GM23248 (cell line): ENCODE results near the gene CMTR1. TPM values are rescaled to one million over a fixed set of nuclear protein-coding genes. Genes with fewer than 3 reads are reported as not detected.

Source experiments
- DNase-seq: peaks from one replicate; pipeline ENCODE4 v3.0.0-alpha.2; 2015
- H2AFZ ChIP-seq: fragments of 200-600 bp; sonication (generic); 2 replicates; pipeline ENCODE4 v1.6.1; 2016; ENCODE audit warnings: antibody characterized with exemption
- H3F3A ChIP-seq: fragments of 200-600 bp; sonication (generic); 2 replicates; pipeline ENCODE4 v1.6.1; 2016; ENCODE audit warnings: mild to moderate bottlenecking, antibody characterized with exemption, mixed run types; ENCODE audit not compliant: insufficient read depth
- H3K27ac ChIP-seq: fragments of 200-600 bp; sonication (generic); 2 replicates; pipeline ENCODE4 v1.5.1; 2016; ENCODE audit warnings: mild to moderate bottlenecking
- H3K27me3 ChIP-seq: fragments of 200-600 bp; sonication (generic); replicated peaks from 2 replicates; pipeline ENCODE4 v1.6.1; 2016; ENCODE audit warnings: mild to moderate bottlenecking; ENCODE audit not compliant: insufficient read depth
- H3K36me3 ChIP-seq: fragments of 200-600 bp; sonication (generic); 2 replicates; pipeline ENCODE4 v1.6.1; 2016; ENCODE audit warnings: low read depth, mild to moderate bottlenecking
- H3K4me1 ChIP-seq: fragments of 200-600 bp; sonication (generic); 2 replicates; pipeline ENCODE4 v1.6.1; 2016; ENCODE audit warnings: mild to moderate bottlenecking; ENCODE audit not compliant: insufficient read depth
- H3K4me2 ChIP-seq: fragments of 200-600 bp; sonication (generic); one replicate; pipeline ENCODE4 v1.6.1; 2016; ENCODE audit warnings: mild to moderate bottlenecking; ENCODE audit not compliant: unreplicated experiment
- H3K4me3 ChIP-seq: fragments of 200-600 bp; sonication (generic); 2 replicates; pipeline ENCODE4 v1.5.1; 2016; ENCODE audit warnings: mild to moderate bottlenecking
- H3K79me2 ChIP-seq: fragments of 200-600 bp; sonication (generic); 2 replicates; pipeline ENCODE4 v1.6.1; 2016; ENCODE audit warnings: mild to moderate bottlenecking; ENCODE audit not compliant: insufficient read depth
- H3K9ac ChIP-seq: fragments of 200-600 bp; sonication (generic); 2 replicates; pipeline ENCODE4 v1.6.1; 2016; ENCODE audit warnings: mild to moderate bottlenecking
- H3K9me2 ChIP-seq: fragments of 200-600 bp; sonication (generic); 2 replicates; pipeline ENCODE4 v1.6.1; 2016; ENCODE audit warnings: mixed run types, mild to moderate bottlenecking, moderate library complexity; ENCODE audit not compliant: insufficient read depth
- H3K9me3 ChIP-seq: fragments of 200-600 bp; sonication (generic); one replicate; pipeline ENCODE4 v1.6.1; 2017; ENCODE audit warnings: low read depth
- H4K20me1 ChIP-seq: fragments of 200-600 bp; sonication (generic); 2 replicates; pipeline ENCODE4 v1.6.0; 2016; ENCODE audit not compliant: insufficient read depth
- EZH2 ChIP-seq: fragments of 200-600 bp; sonication (generic); IDR thresholded peaks from 2 replicates; pipeline ENCODE4 v1.6.1; 2018; ENCODE audit warnings: antibody characterized with exemption, mild to moderate bottlenecking; ENCODE audit not compliant: insufficient read depth, poor library complexity, severe bottlenecking
- EZH2phosphoT487 ChIP-seq: fragments of 200-600 bp; sonication (generic); IDR thresholded peaks from 2 replicates; pipeline ENCODE4 v1.6.1; 2018; ENCODE audit warnings: antibody characterized with exemption, moderate library complexity, mild to moderate bottlenecking, low read depth; ENCODE audit not compliant: insufficient read depth
- WGBS, 2 experiments: methylation state at CpG; one replicate each; pipeline ENCODE4 v1.1.6; 2015 to 2017; ENCODE audit warnings: low lambda C conversion rate in 2 of 2, low coverage in 1 of 2; ENCODE audit errors: missing lambda C conversion rate in 2 of 2; 5-methylcytosine and 5-hydroxymethylcytosine counted together
- in situ Hi-C: fragments of 300-500 bp; cut with MboI; formaldehyde crosslinking; loops from 2 replicates; pipeline ENCODE4 v1.15.0; 2020
- polyA plus RNA-seq: library from polyadenylated mRNA; unstranded; fragments of >200 nt; fragmentation: Nextera tagmentation; extraction: Ambion mirVana; gene quantifications from 2 replicates; pipeline ENCODE4 v1.2.1, GENCODE V29; 2016
- total RNA-seq: library from RNA; depleted of rRNA; stranded (reverse); fragments of >200 nt; shearing (Covaris generic); gene quantifications from 2 replicates; pipeline ENCODE4 v1.2.3, GENCODE V29; 2014

CMTR1 gene
- total and polyA plus RNA-seq, 2 experiments from 2014 or later = 16.1 to 46.3 TPM

- no peak overlapping the region for H2AFZ ChIP-seq
- no peak overlapping the region for H3K4me3 ChIP-seq
- DNase-seq = no peak
- no peak for TF ChIP-seq EZH2phosphoT487
- no peak for TF ChIP-seq EZH2
- H3K9me2 ChIP-seq = no peaks in the 10 kb centered on the region
- no peaks in the 10 kb centered on the region for H3K4me1 ChIP-seq
- WGBS, 2 experiments = 88 to 91% methylated on average over 5 of the region's 5 CpGs
- no peaks in the 10 kb centered on the region for H3K79me2 ChIP-seq
- H3K27ac ChIP-seq = no peak overlapping the region
- 0 out of 2 replicates have a peak, but pooled peaks cover 2% of the 10 kb centered on the region for H3F3A ChIP-seq
- peaks cover 3% of the 10 kb centered on the region; the same call in 1 of the 2 replicates for H3K27me3 ChIP-seq
- no peaks in the 10 kb centered on the region for H4K20me1 ChIP-seq
- no peaks in the 10 kb centered on the region for H3K9me3 ChIP-seq
- in situ Hi-C loops = no loop called here
- no peak overlapping the region for H3K4me2 ChIP-seq
- H3K36me3 ChIP-seq = no peaks in the 10 kb centered on the region
- H3K9ac ChIP-seq = no peak overlapping the region
Observed at GRCh38 chr6:37519461-37519860, 86.4 kb downstream of the CMTR1 start.

GRCh38 chr6:37520926-37521325 is 87.9 kb downstream of the CMTR1 start:
- Histone ChIP-seq H3K4me1 (no peaks in the 10 kb centered on the region), H3K9me3 (no peaks in the 10 kb centered on the region), H3K9ac (no peak overlapping the region), H3K79me2 (no peaks in the 10 kb centered on the region), H3K4me2 (no peak overlapping the region), H2AFZ (no peak overlapping the region), H3K4me3 (no peak overlapping the region), H3K27ac (no peak overlapping the region), H3K9me2 (no peaks in the 10 kb centered on the region), H3K27me3 (peaks cover 3% of the 10 kb centered on the region; the same call in 1 of the 2 replicates), H3K36me3 (no peaks in the 10 kb centered on the region), H3F3A (0 out of 2 replicates have a peak, but pooled peaks cover 3% of the 10 kb centered on the region), H4K20me1 (no peaks in the 10 kb centered on the region)
- TF ChIP-seq EZH2phosphoT487 (no peak), EZH2 (no peak)
- in situ Hi-C loops = no loop called here
- WGBS, 2 experiments = 78 to 82% methylated on average over 5 to 6 of the region's 6 CpGs
- DNase-seq = no peak

GRCh38 chr6:37521674-37522073 is 88.7 kb downstream of the CMTR1 start:
- Histone ChIP-seq H3K79me2 (no peaks in the 10 kb centered on the region), H4K20me1 (no peaks in the 10 kb centered on the region), H2AFZ (no peak overlapping the region), H3F3A (0 out of 2 replicates have a peak, but pooled peaks cover 3% of the 10 kb centered on the region), H3K4me1 (no peaks in the 10 kb centered on the region), H3K4me3 (no peak overlapping the region), H3K36me3 (no peaks in the 10 kb centered on the region), H3K4me2 (no peak overlapping the region), H3K9me3 (no peaks in the 10 kb centered on the region), H3K9me2 (no peaks in the 10 kb centered on the region), H3K27ac (no peak overlapping the region), H3K27me3 (peaks cover 3% of the 10 kb centered on the region; the same call in 1 of the 2 replicates), H3K9ac (no peak overlapping the region)
- 49 to 50% methylated on average over 4 of the region's 4 CpGs for WGBS, 2 experiments
- in situ Hi-C loops = no loop called here
- DNase-seq = no peak
- TF ChIP-seq EZH2 (no peak), EZH2phosphoT487 (no peak)

GRCh38 chr6:37522836-37523235 is 89.8 kb downstream of the CMTR1 start:
- Histone ChIP-seq H3K27ac (no peak overlapping the region), H4K20me1 (no peaks in the 10 kb centered on the region), H3K79me2 (no peaks in the 10 kb centered on the region), H3K9me3 (no peaks in the 10 kb centered on the region), H3K4me1 (no peaks in the 10 kb centered on the region), H3K4me2 (no peak overlapping the region), H3K9me2 (no peaks in the 10 kb centered on the region), H3K9ac (no peak overlapping the region), H3K27me3 (peaks cover 5% of the 10 kb centered on the region), H3F3A (0 out of 2 replicates have a peak, but pooled peaks cover 3% of the 10 kb centered on the region), H3K36me3 (no peaks in the 10 kb centered on the region), H3K4me3 (no peak overlapping the region), H2AFZ (no peak overlapping the region)
- 55 to 62% methylated on average over 3 of the region's 3 CpGs for WGBS, 2 experiments
- TF ChIP-seq EZH2phosphoT487 (no peak), EZH2 (no peak)
- in situ Hi-C loops = no loop called here
- DNase-seq = no peak
